HEK293 (cell line): Measurements from ENCODE around the gene CD177.
"Not testable (repeated sequence)": the region's sequence is repeated elsewhere in the genome, so short reads cannot be mapped to it uniquely, and the experiment has no call there.

ENCODE experiments used
- CTCF ChIP-seq: fragments of 450-650 bp; formaldehyde crosslinking; IDR thresholded peaks from 2 replicates; pipeline ENCODE4 v1.5.1; 2016; ENCODE audit warnings: missing biosample characterization, missing genetic modification characterization
- GLIS2 ChIP-seq: fragments of 450-650 bp; formaldehyde crosslinking; IDR thresholded peaks from 2 replicates; pipeline ENCODE4 v1.5.1; 2016; ENCODE audit warnings: missing biosample characterization, missing genetic modification characterization
- REST ChIP-seq: fragments of 450-650 bp; formaldehyde crosslinking; IDR thresholded peaks from 2 replicates; pipeline ENCODE4 v1.5.1; 2016; ENCODE audit warnings: missing biosample characterization, missing genetic modification characterization
- YY1 ChIP-seq: fragments of 450-650 bp; formaldehyde crosslinking; IDR thresholded peaks from 2 replicates; pipeline ENCODE4 v1.5.1; 2018; ENCODE audit warnings: missing biosample characterization, missing genetic modification characterization
- ZNF335 ChIP-seq: fragments of 450-650 bp; formaldehyde crosslinking; conservative IDR thresholded peaks from 2 replicates; pipeline ENCODE4 v1.5.1; 2016; ENCODE audit warnings: missing biosample characterization, missing genetic modification characterization
- ZNF350 ChIP-seq: fragments of 450-650 bp; formaldehyde crosslinking; IDR thresholded peaks from 2 replicates; pipeline ENCODE4 v1.5.0; 2017; ENCODE audit warnings: missing biosample characterization, mild to moderate bottlenecking, missing genetic modification characterization
- ZNF623 ChIP-seq: fragments of 450-650 bp; formaldehyde crosslinking; IDR thresholded peaks from 2 replicates; pipeline ENCODE4 v1.5.1; 2016; ENCODE audit warnings: missing biosample characterization, missing genetic modification characterization

DNA sequence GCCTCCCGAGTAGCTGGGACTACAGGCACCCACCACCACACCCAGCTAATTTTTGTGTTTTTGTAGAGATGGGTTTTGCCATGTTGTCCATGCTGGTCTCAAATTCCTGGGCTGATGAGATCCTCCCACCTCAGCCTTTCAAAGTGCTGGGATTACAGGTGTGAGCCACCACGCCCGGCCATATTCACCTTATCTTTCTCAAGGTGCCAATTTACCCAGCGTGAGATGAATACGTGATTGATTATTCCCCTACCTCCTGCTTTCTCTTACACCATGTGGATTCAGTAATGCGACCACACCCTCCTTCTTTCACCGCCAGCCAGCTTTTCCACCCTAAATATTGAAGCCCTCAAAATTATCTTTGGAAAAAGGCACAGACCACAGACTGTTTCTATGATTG is 29.8 kb downstream of the CD177 start:
- TF ChIP-seq GLIS2 (tag by site-specific recombination); CTCF (tag by site-specific recombination); ZNF350; REST (tag by site-specific recombination); ZNF335 (tag by site-specific recombination); ZNF623; YY1: not testable (repeated sequence)
